ENCODE results near the gene STAC3.

STAC3 gene

DNA sequence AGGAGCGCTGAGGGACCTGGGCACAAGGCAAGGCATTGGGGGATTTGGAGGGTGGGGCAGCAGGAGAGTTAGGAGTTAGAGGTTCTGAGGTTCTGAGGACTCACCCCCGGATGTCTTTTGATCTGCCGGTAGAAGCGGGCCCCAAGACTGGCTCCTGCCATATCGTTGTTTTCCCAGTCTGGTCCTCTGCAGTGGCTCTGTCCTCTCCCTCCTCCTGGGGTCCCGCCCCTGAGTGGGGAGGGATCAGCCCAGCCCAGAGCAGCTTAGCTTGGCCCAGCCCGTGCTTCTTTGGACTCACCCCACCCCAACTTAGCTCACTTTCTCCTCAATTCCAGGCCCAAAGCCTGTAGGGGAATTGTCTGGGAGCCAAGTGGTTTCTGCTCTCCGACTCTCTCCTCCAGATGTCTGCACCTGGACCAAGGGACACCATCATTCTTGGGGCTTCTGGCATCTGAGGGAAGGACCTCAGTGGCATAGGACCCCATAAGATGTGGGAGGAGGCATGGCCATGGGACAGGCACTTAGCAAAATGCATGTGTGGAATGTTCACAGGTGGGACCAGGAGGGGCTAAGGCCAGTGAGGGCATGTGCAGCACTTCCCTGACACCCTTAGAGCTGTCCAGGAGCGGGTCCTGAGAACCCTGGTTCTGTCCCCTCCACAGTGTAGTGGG lies 13.9 kb downstream of the STAC3 start:
- FAIRE-seq: no peak

DNA sequence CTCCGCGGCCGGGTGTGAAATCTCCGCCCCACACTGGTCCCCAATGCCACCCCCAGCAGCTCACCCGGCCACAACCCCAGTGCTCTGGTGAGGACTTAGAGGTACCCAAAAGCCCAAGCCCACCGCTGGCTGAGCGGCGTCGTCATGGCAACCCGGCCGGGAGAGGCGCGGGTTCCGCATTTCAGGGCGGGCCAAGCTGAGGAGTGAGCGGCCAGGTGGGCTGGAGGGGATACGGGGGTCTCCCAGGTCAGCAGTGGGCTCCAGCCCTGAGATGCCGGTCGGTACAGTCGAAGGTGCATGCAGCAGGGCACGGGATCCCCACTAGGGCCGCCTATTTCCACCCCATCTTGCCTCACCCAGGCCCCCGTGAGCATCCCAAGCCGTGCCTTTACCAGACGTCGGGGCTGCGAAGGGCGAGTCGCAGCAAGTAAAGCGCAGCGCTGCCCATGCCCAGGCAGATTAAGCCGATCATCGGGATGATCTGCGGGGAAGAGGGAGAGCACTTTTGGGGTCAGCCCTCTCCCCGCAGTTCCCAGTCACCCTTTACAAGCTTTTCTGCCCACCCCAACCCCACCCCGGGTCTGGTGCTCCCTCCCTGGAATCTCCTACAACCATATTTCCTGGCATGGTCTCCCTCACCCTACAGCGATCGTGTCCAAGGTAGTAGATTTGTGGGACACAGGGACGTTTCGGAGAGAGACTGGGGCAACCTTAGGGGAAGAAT lies 14.6 kb downstream of the STAC3 start:
- no peak for FAIRE-seq

More for the DNA sequence above, 13.9 kb downstream of the STAC3 start:
- no peak for DNase-seq (ENCODE audit: insufficient read length, low spot score)

DNA sequence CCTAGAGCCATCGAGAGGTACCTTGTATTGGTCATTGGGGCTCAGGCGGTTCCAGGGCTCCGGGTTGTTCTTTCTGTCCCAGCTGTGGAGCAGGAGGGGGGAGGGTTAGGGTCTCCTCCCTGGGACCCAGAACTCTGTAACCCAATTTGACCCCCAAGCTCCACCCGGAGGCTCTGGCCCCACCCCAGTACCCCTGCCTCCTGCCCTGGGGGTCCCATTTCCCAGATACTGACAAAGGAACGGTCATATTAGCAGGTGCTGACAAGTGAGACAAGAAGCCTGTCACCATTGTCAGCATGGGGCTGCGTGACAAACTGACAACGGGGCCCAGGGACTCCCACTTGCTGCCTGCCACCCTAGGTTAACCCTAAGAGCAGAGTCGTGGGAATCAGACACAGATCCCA lies 15.3 kb downstream of the STAC3 start:
- FAIRE-seq: no peak
- no peak for DNase-seq (ENCODE audit: insufficient read length, low spot score)

More for the DNA sequence above, 14.6 kb downstream of the STAC3 start:
- no peak for DNase-seq (ENCODE audit: insufficient read length, low spot score)

DNA sequence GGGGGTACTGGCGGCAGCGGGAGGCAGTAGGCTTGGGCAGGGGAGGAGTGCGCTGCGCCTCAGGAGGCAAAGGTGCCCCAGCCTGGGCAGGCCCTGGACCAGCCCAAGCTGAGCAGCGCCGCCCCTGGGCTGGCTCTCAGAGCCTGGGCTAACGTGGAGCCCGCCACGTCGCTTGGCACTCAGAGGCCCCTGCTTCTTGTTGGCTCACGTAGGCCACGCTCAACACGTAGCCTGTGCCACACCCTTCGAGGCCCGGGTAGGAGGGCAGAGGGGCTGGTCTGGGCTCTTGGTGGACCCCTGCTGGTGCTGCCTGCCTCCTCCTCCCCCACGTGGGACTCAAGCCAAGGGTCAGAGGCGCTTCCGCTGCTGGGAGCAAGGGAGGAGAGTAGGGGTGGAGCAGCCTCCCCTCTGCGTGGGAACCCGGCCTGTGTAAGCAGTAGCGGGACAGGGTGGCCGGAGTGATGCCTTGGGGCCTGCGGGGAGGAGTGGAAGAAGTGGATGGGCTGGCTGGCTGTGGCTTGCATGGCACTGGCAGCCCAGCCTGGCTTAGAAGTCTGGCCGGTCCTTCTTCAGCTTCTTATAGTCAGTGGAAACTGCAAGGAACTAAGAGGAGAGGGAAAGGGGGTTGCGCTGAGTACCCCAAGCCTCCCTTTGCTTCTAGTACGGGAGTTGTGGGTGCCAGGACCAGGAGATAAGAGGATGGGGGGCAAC lies 15.8 kb downstream of the STAC3 start:
- FAIRE-seq: no peak

DNA sequence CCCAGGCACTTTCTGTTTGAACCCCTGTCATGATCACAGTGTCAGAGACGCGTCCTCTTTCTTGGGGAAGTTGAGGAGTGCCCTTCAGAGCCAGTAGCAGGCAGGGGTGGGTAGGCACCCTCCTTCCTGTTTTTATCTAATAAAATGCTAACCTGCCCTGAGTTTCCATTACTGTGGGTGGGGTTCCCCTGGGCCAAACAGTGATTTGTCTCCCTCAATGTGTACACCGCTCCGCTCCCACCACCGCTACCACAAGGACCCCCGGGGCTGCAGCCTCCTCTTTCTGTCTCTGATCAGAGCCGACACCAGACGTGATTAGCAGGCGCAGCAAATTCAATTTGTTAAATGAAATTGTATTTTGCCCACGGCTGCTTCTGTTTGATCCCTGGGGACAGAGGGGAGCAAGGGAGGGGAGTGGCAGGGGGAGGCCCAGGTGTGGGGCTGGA lies 16.4 kb downstream of the STAC3 start:
- DNase-seq (ENCODE audit: insufficient read length, low spot score): no peak

More for the DNA sequence above, 15.8 kb downstream of the STAC3 start:
- no peak for DNase-seq (ENCODE audit: insufficient read length, low spot score)

DNA sequence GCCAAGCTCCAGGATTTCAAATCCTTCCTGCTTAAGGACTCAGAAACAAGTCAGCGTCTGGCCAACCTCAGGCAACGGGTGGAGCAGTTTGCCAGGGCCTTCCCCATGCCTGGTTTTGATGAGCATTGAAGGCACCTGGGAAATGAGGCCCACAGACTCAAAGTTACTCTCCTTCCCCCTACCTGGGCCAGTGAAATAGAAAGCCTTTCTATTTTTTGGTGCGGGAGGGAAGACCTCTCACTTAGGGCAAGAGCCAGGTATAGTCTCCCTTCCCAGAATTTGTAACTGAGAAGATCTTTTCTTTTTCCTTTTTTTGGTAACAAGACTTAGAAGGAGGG lies 16.8 kb downstream of the STAC3 start:
- DNase-seq (ENCODE audit: insufficient read length, low spot score): no peak
- no peak for FAIRE-seq

More for the DNA sequence above, 16.4 kb downstream of the STAC3 start:
- no peak for FAIRE-seq

DNA sequence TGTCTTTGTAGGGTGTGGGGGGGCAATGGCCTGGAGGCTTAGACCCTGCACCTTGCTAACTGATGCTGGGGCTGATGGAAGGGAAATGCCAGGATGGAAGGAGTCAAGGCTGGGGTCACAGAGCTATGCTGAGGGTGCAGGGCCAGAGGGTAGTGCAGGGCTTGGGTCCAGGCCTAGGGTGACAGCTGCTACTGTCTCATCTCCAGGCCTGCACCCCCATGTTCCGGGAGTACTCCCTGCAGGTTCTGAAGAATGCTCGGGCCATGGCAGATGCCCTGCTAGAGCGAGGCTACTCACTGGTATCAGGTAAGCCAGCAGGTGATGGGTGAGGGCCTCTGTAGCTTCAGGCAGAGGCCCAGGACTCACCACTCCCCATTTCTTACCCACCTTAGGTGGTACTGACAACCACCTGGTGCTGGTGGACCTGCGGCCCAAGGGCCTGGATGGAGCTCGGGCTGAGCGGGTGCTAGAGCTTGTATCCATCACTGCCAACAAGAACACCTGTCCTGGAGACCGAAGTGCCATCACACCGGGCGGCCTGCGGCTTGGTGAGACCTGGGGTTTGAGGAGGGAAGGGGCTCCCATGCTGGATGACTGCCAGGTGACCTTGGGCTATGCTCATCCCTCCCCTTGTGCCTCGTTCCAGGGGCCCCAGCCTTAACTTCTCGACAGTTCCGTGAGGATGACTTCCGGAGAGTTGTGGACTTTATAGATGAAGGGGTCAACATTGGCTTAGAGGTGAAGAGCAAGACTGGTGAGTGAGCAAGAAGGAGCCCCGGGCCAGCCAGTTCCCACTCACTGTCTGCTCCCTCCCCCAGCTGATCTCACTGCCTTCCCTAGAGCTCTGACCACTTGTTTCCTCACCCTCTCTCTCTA lies 17.4 kb downstream of the STAC3 start:
- FAIRE-seq (no peak), DNase-seq (ENCODE audit: insufficient read length, low spot score) (no peak)

DNA sequence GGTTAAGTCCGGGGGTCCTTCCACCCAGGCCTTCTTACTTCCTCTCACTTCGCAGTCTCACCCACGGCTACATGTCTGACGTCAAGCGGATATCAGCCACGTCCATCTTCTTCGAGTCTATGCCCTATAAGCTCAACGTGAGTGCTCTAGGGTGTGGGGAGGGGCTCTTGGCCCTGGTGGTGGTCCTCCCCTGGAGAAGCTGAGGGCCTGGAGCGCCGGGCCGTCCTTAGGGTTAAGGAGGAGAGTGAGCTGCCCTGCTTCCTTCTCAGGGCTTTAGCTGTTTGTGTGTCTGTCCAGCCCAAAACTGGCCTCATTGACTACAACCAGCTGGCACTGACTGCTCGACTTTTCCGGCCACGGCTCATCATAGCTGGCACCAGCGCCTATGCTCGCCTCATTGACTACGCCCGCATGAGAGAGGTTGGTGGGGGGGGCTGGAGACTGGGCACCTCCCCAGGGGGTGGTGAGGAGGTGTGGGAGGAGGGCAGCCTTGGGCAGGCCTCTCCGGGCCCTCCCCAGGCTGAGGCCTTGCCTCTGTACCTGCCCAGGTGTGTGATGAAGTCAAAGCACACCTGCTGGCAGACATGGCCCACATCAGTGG lies 18.7 kb downstream of the STAC3 start:
- no peak for DNase-seq (ENCODE audit: insufficient read length, low spot score)
- FAIRE-seq: no peak

DNA sequence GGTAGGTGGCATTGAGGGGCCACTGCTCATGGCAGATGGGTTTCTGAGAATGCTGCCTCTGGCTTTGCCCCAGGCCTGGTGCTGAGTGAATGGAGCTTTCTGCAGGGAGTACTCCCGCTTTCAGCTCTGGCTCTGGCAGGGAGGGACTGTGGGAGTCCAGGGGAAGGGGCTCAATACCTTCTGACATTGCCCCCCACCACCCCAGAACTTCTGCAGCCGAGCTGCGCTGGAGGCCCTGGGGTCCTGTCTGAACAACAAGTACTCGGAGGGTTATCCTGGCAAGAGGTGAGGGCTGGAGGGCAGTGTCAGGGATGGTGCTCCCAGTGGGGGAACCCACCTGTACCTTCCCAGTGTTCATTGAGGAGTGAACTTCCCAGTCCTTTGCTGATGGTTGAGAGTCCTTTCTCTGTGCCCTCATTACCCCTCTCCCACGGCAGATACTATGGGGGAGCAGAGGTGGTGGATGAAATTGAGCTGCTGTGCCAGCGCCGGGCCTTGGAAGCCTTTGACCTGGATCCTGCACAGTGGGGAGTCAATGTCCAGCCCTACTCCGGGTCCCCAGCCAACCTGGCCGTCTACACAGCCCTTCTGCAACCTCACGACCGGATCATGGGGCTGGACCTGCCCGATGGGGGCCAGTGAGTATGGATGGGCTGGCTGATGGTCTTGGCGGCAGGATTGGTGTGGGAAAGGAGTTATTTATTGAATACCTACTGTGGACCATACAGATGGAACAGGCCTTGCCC lies 19.5 kb downstream of the STAC3 start:
- no peak for FAIRE-seq

DNA sequence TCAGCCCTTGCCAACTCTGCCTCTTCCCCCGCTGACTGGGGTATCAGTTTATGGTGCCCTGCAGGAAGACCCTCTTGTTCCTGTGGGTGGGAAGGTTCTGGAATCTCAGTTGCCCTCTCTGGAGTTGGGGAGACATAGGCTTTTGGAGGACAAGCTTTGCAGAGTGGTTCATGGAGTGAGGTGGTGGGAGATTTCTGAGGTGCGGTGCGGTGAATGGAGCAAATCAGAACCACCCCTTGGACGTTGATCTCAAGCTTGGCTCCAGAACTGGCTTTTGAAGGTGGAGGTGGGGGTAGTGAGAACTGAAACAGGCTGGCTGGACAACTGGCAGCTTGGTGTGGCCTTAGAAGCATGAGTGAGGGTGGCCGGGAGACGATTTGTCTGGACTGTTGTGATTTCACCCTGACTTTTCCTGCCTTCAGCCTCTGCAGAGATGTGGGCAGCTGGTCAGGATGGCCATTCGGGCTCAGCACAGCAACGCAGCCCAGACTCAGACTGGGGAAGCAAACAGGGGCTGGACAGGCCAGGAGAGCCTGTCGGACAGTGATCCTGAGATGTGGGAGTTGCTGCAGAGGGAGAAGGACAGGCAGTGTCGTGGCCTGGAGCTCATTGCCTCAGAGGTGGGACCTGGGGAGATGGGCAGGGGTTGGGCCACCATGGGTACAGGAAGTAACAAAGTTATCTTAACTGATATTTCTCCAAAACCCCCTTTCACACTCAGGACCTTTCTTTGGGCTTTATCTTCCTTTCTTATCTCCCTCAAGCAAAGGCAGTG lies 20.4 kb downstream of the STAC3 start:
- no peak for DNase-seq (ENCODE audit: insufficient read length, low spot score)
- FAIRE-seq: no peak

More for the DNA sequence above, 19.5 kb downstream of the STAC3 start:
- no peak for DNase-seq (ENCODE audit: insufficient read length, low spot score)

DNA sequence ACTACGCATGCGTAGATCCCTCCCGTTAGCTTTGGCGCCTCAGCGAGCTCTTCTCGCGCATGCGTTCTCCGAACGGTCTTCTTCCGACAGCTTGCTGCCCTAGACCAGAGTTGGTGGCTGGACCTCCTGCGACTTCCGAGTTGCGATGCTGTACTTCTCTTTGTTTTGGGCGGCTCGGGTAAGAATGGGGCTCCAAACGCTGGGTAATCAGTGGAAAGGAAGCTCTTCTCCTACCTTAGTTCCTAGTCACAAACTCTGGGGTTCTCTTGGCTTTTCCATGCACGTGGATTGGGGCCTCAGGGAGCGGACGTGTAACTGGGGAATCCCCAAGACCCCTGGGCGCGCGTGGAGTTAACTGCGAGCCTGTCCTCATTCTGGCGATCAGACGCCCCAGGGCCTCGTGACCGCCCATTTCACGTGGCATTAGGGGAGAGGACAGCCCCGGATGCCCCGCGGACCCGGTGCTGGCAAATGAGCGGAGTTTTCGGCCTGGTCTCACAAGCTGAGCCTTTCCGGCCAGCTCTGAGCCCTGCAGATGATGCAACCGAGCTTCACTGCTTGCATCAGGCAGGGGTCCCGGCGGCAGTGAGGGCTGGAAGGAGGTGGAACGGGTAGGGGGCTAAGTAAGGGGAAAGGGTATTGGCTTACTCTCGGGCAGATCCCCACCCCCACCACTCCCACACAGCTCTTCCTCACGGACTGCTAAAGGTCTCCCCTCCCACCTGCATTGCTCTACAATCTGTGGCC lies 21.2 kb downstream of the STAC3 start, which contains the start of gene SHMT2:
SHMT2 (plus strand) TSS at position 78 of the 747 bp plus-strand sequence; CDS start at position 146, 68 bp downstream.
- peak; percentile 97 for DNase-seq (ENCODE audit: insufficient read length, low spot score)
- FAIRE-seq: peak; percentile 98

DNA sequence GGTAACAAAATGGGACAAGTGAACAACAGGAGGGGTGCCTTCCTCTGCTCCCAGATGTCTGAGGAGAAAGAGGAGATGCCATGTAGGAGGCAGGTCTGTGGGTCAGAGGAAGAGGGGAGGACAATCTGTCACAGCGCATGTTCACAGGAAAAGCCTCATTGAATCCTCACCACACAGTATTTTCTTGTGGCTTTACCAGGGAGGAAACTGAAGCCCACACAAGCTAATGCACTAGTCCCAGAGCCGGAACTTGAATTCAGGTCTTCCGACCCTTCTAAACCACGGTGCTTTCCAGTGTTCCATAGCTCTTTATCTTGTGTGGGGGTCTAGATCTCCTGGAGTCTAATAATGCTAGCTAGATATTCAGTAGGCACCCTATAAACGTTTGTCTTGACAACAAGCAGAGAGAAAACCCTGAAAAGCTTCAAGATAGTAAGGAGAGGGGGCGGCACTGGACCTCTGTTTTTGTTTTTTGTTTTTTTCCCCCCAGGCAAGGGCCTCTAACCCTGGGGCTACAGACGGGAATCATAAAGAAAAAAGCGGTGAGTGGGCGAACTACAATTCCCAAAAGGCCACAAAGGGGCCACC lies 21.8 kb downstream of the STAC3 start:
- no peak for FAIRE-seq

DNA sequence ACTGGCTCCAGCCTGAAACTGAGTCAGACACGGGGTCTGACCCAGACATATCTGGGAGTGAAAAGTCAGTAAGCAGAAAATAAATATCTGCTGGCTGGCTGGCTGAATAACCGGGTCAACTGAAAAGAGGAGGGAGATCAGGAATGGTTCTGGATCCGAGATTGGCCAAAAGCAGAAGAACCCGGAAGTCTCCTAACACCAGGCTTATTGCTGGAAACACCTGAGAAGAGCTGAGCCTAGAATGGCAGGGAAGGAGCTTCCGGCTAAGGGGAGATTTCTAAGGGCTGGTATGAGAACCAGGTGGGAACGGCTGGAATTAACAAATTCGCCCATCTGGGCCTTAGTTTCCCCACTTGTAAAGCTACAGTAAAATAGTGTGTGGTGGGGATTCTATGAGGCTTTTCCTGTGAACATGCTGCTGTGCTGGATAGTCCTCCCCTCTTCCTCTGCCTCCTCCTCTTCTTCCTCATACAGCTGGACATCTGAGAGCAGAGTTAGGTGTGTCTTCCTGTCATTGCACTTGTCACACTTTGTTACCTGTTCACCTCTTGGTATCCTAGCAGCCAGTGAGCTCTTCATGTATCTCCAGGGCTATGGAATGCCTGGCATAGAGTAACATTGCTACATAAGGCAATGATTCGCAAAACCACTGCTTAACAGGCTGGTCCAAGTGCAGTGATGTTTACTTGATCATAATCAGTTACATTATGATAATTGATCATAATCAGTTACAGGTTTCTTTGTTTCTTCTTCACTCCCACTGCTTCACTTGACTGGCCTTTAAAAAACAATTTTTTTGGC lies 23.5 kb downstream of the STAC3 start:
- no peak for FAIRE-seq
- no peak for DNase-seq (ENCODE audit: insufficient read length, low spot score)

More for the DNA sequence above, 21.8 kb downstream of the STAC3 start:
- DNase-seq (ENCODE audit: insufficient read length, low spot score): no peak

DNA sequence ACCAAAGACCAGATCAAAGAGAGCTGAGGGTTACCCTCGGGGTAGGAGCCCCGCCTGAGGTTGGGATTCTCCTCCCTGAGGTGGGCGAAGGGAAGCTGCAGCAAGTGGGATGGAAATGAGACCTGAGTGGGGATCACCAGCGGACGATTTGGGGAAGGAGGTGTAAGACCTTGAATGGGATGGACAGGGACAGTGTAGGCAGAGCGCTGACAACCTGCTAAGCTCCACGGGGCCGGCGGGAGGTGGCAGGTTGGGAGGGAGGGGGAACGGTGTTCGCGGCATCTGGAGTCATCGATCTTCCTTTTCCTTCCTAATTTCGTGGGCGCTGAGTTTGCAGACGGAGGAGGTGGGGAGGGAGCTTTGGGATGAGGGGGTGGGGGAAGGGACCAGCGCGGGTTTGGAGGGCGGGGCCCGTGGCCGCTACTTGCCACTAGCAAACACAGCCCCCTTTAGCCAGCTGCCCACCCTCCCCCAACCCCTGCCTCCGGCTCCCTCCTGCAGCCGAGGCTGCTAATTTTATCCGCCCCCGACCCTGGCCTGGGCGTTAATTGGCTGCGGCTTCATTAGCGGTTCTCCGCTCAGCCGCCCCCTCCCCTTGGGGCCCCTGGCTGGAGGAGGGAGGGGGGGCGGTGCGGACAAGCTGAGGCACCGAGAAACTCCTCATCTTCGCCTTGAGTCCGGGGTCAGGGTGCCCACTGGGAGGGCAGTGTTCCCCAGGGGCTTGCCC lies 24.2 kb downstream of the STAC3 start:
- FAIRE-seq: no peak
- DNase-seq (ENCODE audit: insufficient read length, low spot score): no peak

DNA sequence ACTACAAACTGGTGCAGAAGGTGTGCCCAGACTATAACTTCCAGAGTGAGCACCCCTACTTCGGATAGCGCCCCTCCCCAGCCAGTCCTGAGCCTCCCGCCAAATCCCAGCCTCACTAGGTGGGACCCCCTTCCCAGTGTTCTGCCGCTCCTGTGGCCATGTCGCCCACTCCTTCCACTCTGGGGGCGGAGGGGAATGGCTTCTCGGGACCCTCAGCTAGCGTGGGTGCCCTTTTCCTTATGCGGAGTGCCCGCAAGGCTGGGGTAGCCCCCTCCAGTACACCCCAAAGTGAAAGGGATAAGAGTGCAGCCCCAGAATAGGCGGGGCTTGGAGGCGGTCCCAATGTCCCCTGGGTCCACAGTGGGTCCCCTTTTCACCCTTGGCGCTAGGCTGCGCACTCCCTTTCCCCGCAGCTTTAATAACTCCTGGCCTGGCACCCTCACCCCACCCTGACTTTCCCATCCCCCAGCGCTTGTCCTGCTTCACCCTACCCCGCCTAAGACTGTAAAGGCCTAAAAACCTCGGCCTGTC lies 25.2 kb downstream of the STAC3 start:
- FAIRE-seq (no peak), DNase-seq (ENCODE audit: insufficient read length, low spot score) (no peak)
